ENCODE results near the gene RNF223.

GRCh38 chr1:1087351-1088028 is 13.4 kb upstream of the RNF223 start:
- TF ChIP-seq CTCF (IDR thresholded peaks at IDR 0.05; ENCODE audit: low read length), result no peak
- TF ChIP-seq EZH2 (IDR thresholded peaks at IDR 0.05; ENCODE audit: borderline replicate concordance, low read length), result no peak

All from OCI-LY1 (cell line).